ENCODE results near the gene COPS2.
"Not testable (repeated sequence)": the region's sequence is repeated elsewhere in the genome, so short reads cannot be mapped to it uniquely, and the experiment has no call there.

Gene COPS2

GRCh38 chr15:49155110-49155833 lies at the start of gene COPS2:
Gene COPS2, minus strand, starts transcription at chr15:49155599. Its CDS starts 21 bp downstream, at chr15:49155578.
- peak; percentile 69 to 84 for DNase-seq (ENCODE audit: low read depth in 2 of 2, low spot score in 1 of 2)

GRCh38 chr15:49200347-49200746 lies 44.9 kb upstream of the COPS2 start:
- DNase-seq (ENCODE audit: low read depth in 2 of 2, low spot score in 1 of 2), result no peak

GRCh38 chr15:49199666-49200065 lies 44.3 kb upstream of the COPS2 start:
- DNase-seq (ENCODE audit: low read depth in 2 of 2, low spot score in 1 of 2), result no peak

GRCh38 chr15:49196856-49197255 lies 41.5 kb upstream of the COPS2 start:
- DNase-seq (ENCODE audit: low read depth in 2 of 2, low spot score in 1 of 2), result no peak

- no peak for DNase-seq (ENCODE audit: low read depth in 2 of 2, low spot score in 1 of 2)
Measured at GRCh38 chr15:49191892-49192291, 36.5 kb upstream of the COPS2 start.

GRCh38 chr15:49190586-49190985 lies 35.2 kb upstream of the COPS2 start:
- no peak for DNase-seq (ENCODE audit: low read depth in 2 of 2, low spot score in 1 of 2)

GRCh38 chr15:49189631-49190030 lies 34.2 kb upstream of the COPS2 start:
- no peak for DNase-seq (ENCODE audit: low read depth in 2 of 2, low spot score in 1 of 2)

GRCh38 chr15:49188933-49189332 lies 33.5 kb upstream of the COPS2 start:
- no peak for DNase-seq (ENCODE audit: low read depth in 2 of 2, low spot score in 1 of 2)

- no peak for DNase-seq (ENCODE audit: low read depth in 2 of 2, low spot score in 1 of 2)
Measured at GRCh38 chr15:49187549-49188245, 32.3 kb upstream of the COPS2 start.

- no peak for DNase-seq (ENCODE audit: low read depth in 2 of 2, low spot score in 1 of 2)
Measured at GRCh38 chr15:49185473-49185872, 30.1 kb upstream of the COPS2 start.

- not testable (repeated sequence) for DNase-seq (ENCODE audit: low read depth in 2 of 2, low spot score in 1 of 2)
Measured at GRCh38 chr15:49183741-49184140, 28.3 kb upstream of the COPS2 start.

GRCh38 chr15:49182128-49182527 lies 26.7 kb upstream of the COPS2 start:
- no peak for DNase-seq (ENCODE audit: low read depth in 2 of 2, low spot score in 1 of 2)

- DNase-seq (ENCODE audit: low read depth in 2 of 2, low spot score in 1 of 2), result no peak
Measured at GRCh38 chr15:49179433-49180190, 24.2 kb upstream of the COPS2 start.

- DNase-seq (ENCODE audit: low read depth in 2 of 2, low spot score in 1 of 2), result no peak
Measured at GRCh38 chr15:49178497-49178896, 23.1 kb upstream of the COPS2 start.

GRCh38 chr15:49175582-49176397 lies 20.4 kb upstream of the COPS2 start:
- not testable (repeated sequence) for DNase-seq (ENCODE audit: low read depth in 2 of 2, low spot score in 1 of 2)

GRCh38 chr15:49174902-49175301 lies 19.5 kb upstream of the COPS2 start:
- no peak for DNase-seq (ENCODE audit: low read depth in 2 of 2, low spot score in 1 of 2)

- no peak for DNase-seq (ENCODE audit: low read depth in 2 of 2, low spot score in 1 of 2)
Measured at GRCh38 chr15:49171790-49172189, 16.4 kb upstream of the COPS2 start.

GRCh38 chr15:49169880-49170597 lies 14.6 kb upstream of the COPS2 start, which contains the start of gene GALK2:
Gene GALK2, plus strand, starts transcription at chr15:49170247. Its CDS starts 76 bp downstream, at chr15:49170323.
- DNase-seq (ENCODE audit: low read depth in 2 of 2, low spot score in 1 of 2), result peak; percentile 28 to 55

GRCh38 chr15:49168016-49168415 lies 12.6 kb upstream of the COPS2 start:
- no peak for DNase-seq (ENCODE audit: low read depth in 2 of 2, low spot score in 1 of 2)

- no peak for DNase-seq (ENCODE audit: low read depth in 2 of 2, low spot score in 1 of 2)
Measured at GRCh38 chr15:49164865-49165264, 9.5 kb upstream of the COPS2 start.
